Psoas muscle (tissue), 8 donors: ENCODE data around the gene SLCO3A1. TPM values are rescaled to one million over a fixed set of nuclear protein-coding genes. Genes with fewer than 3 reads are reported as not detected.

Experiments used
- ATAC-seq, 4 donors: fragments of 200-7000 bp; cut with Tn5 transposase; one replicate each; pipeline ENCODE4 v1.9.1; 2020; ENCODE audit warnings: moderate library complexity in 3 of 4, mild to moderate bottlenecking in 2 of 4
- DNase-seq, 2 donors: peaks; one replicate each; pipeline ENCODE4 v3.0.0-alpha.2; 2020
- H3K27ac ChIP-seq: fragments of 200-600 bp; one replicate; pipeline ENCODE4 v1.8.0; 2022
- H3K27me3 ChIP-seq, 3 donors: fragments of 200-600 bp in 1 of 3; one replicate each; pipeline versions ENCODE4 v1.6.1 to v1.8.0; 2013 to 2022; ENCODE audit warnings: low read length in 2 of 3, mild to moderate bottlenecking in 2 of 3, moderate library complexity in 1 of 3; ENCODE audit not compliant: insufficient read depth in 3 of 3
- H3K36me3 ChIP-seq, 2 donors: fragments of 200-600 bp in 1 of 2; one replicate each; pipeline versions ENCODE4 v1.6.1 to v1.8.0; 2013 to 2022; ENCODE audit warnings: low read depth in 1 of 2, mild to moderate bottlenecking in 1 of 2, moderate library complexity in 1 of 2; ENCODE audit not compliant: insufficient read depth in 1 of 2
- H3K4me1 ChIP-seq: fragments of 200-600 bp; one replicate; pipeline ENCODE4 v1.8.0; 2022
- H3K4me3 ChIP-seq: fragments of 200-600 bp; one replicate; pipeline ENCODE4 v1.8.0; 2022; ENCODE audit warnings: mild to moderate bottlenecking
- H3K9me3 ChIP-seq: fragments of 200-600 bp; one replicate; pipeline ENCODE4 v1.8.0; 2022
- WGBS, 3 donors: extraction: QIAGEN DNeasy Blood & Tissue Kit; methylation state at CpG; one replicate each; pipeline versions ENCODE4 v1.1.6 to v1.1.7; 2013; 5-methylcytosine and 5-hydroxymethylcytosine counted together
- intact Hi-C, 2 donors: fragments of 100-400 bp; cut with DNase I; formaldehyde crosslinking; loops; one replicate each; pipeline versions ENCODE4 v1.11.0 to v1.14.2; 2022
- polyA plus RNA-seq, 3 donors: library from polyadenylated mRNA; stranded (reverse); fragments of 200-250 nt; gene quantifications; one replicate each; pipeline ENCODE4 v1.2.3, GENCODE V29; 2013
- total RNA-seq, 4 donors: library from RNA; stranded (reverse); fragmentation: NEBNext Ultra II Directional in 2 of 4; extraction: Animal tissue kit (Norgen Biotek cat#: 25700) in 2 of 4; gene quantifications; one replicate each; pipeline versions ENCODE4 v1.2.1 to v1.2.4, GENCODE V29; 2021 to 2023
- TF ChIP-seq, protein P1 (sequence below): fragments of 200-600 bp; IDR thresholded peaks from one replicate; pipeline ENCODE4 v1.8.0; 2022; ENCODE audit warnings: antibody characterized with exemption
- donor health status: healthy with polysubstance abuse.
- donor health status: DM: no; HTN: no; CAD: no; lungs with moderate emphysema.
- donor health status: Bipolar disorder and iron deficiency.
- donor health status: healthy.
- donor health status: DM: yes; HTN: yes; CAD: no.
- donor health status: DM: no; HTN: no; CAD: no.
- donor health status: DM: no; HTN: no; CAD: no.
- donor health status: DM: yes; HTN: yes; CAD: no.

SLCO3A1 gene
- total and polyA plus RNA-seq, 7 donors: 3.5 to 10.3 (median 9.4) TPM

DNA sequence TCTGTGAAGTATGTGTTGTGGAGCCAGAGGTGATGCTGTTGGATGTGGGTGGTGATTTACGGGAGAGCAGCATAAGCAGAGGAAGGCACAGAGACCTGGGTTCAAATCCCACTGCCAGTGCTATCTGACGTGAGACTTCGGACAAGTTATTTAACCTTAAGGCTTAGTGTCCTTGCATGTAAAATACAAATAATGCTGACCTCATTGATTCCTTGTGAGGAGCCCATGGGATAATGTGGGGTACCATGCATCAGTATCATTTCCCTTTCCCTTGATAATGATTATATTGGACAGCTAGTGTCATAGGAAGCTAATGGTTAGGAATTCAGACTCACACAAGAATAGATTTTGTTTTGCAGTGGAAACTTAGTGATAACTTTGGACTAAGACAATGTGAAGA is 141.6 kb downstream of the SLCO3A1 start:
- Histone ChIP-seq H3K36me3 (no peaks in the 10 kb centered on the region), H3K27ac (no peak overlapping the region), H3K9me3 (no peaks in the 10 kb centered on the region), H3K4me1 (no peaks in the 10 kb centered on the region), H3K4me3 (no peak overlapping the region), H3K27me3 (no peaks in the 10 kb centered on the region)
- intact Hi-C loops: no loop called here
- ATAC-seq (no peak), DNase-seq (no peak)
- TF ChIP-seq, protein P1, sequence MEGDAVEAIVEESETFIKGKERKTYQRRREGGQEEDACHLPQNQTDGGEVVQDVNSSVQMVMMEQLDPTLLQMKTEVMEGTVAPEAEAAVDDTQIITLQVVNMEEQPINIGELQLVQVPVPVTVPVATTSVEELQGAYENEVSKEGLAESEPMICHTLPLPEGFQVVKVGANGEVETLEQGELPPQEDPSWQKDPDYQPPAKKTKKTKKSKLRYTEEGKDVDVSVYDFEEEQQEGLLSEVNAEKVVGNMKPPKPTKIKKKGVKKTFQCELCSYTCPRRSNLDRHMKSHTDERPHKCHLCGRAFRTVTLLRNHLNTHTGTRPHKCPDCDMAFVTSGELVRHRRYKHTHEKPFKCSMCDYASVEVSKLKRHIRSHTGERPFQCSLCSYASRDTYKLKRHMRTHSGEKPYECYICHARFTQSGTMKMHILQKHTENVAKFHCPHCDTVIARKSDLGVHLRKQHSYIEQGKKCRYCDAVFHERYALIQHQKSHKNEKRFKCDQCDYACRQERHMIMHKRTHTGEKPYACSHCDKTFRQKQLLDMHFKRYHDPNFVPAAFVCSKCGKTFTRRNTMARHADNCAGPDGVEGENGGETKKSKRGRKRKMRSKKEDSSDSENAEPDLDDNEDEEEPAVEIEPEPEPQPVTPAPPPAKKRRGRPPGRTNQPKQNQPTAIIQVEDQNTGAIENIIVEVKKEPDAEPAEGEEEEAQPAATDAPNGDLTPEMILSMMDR: no peak
- WGBS, 3 donors: 92 to 97% (median 97%) methylated on average over 3 of the region's 3 CpGs

DNA sequence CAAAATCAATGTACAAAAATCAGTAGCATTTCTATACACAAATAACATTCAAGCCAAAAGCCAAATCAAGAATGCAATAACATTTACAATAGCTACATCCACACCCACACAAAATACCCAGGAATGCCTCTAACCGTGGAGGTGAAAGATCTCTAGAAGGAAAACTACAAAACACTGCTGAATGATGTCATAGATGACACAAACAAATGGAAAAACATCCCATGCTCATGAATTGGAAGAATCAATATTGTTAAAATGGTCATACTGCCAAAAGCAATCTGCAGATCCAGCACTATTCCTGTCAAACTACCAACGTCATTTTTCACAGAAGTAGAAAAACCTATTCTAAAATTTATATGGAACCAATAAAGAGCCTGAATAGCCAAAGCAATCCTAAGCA is 143.7 kb downstream of the SLCO3A1 start:
- no peak overlapping the region for H3K27ac ChIP-seq
- H3K36me3 ChIP-seq: no peaks in the 10 kb centered on the region
- no peaks in the 10 kb centered on the region for H3K27me3 ChIP-seq
- TF ChIP-seq, protein P1: no peak
- 75 to 87% (median 78%) methylated on average over 2 of the region's 2 CpGs for WGBS, 3 donors
- no peak overlapping the region for H3K4me3 ChIP-seq
- ATAC-seq (no peak), DNase-seq (no peak)
- intact Hi-C loops: no loop called here
- no peaks in the 10 kb centered on the region for H3K9me3 ChIP-seq
- no peaks in the 10 kb centered on the region for H3K4me1 ChIP-seq

- DNase-seq (no peak), ATAC-seq (no peak)
- Histone ChIP-seq H3K4me1 (peaks cover 5% of the 10 kb centered on the region), H3K36me3 (no peaks in the 10 kb centered on the region), H3K4me3 (no peak overlapping the region), H3K27ac (no peak overlapping the region), H3K9me3 (no peaks in the 10 kb centered on the region), H3K27me3 (no peaks in the 10 kb centered on the region)
- intact Hi-C loops: no loop called here
- WGBS, 3 donors: 53 to 64% (median 61%) methylated on average over 6 of the region's 6 CpGs
- TF ChIP-seq, protein P1: no peak
Measured at GRCh38 chr15:92000709-92001108, 147.2 kb downstream of the SLCO3A1 start.

GRCh38 chr15:92001307-92001706 is 147.8 kb downstream of the SLCO3A1 start:
- no peaks in the 10 kb centered on the region for H3K9me3 ChIP-seq
- intact Hi-C loops: no loop called here
- ATAC-seq (no peak), DNase-seq (no peak)
- H3K27me3 ChIP-seq: no peaks in the 10 kb centered on the region
- H3K36me3 ChIP-seq: no peaks in the 10 kb centered on the region
- peaks cover 5% of the 10 kb centered on the region for H3K4me1 ChIP-seq
- no peak overlapping the region for H3K27ac ChIP-seq
- H3K4me3 ChIP-seq: no peak overlapping the region
- TF ChIP-seq, protein P1: no peak
- WGBS, 3 donors: 83 to 95% (median 84%) methylated on average over 1 of the region's 1 CpG

DNA sequence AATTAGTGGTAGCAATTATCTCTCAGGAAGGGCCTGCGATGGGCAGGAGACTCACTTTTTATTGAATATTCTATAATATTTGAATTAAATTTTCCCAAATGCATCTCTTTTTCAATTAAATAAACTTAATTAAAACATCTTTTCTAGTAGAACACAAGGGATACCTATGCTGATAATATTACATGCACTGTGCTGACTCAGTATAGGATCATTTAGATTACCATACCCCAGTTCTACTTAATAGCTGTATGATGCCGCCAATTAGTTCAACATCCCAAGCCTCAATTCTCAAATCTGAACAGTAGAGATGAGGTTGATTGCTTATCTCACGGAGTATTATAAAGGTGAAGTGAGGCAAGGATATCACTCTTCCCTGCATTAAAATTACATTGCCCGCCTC is 149.2 kb downstream of the SLCO3A1 start:
- intact Hi-C loops: no loop called here
- Histone ChIP-seq H3K27me3 (no peaks in the 10 kb centered on the region), H3K27ac (no peak overlapping the region), H3K36me3 (no peaks in the 10 kb centered on the region), H3K9me3 (no peaks in the 10 kb centered on the region), H3K4me3 (no peak overlapping the region), H3K4me1 (peaks cover 5% of the 10 kb centered on the region)
- TF ChIP-seq, protein P1: no peak
- ATAC-seq (no peak), DNase-seq (no peak)
- WGBS, 3 donors: 95 to 98% (median 98%) methylated on average over 4 of the region's 4 CpGs
